Activated CD4-positive, alpha-beta T cell treated with anti-CD3 and anti-CD28 coated beads for 36 hours (primary cell): ENCODE results near the gene CBX8. TPM values are rescaled to one million over a fixed set of nuclear protein-coding genes. Genes with fewer than 3 reads are reported as not detected.

ENCODE experiments used
- ATAC-seq: fragments of 200-7000 bp; cut with Tn5 transposase; one replicate; pipeline ENCODE4 v1.10.0; 2021; ENCODE audit warnings: mild to moderate bottlenecking, moderate library complexity
- CTCF ChIA-PET: fragments of 350-600 bp; sonication (Branson Sonifier 250); formaldehyde crosslinking; loops from one replicate; lab custom pipeline; 2021; ENCODE audit warnings: antibody characterized with exemption; lab: Charles Lee
- POLR2A ChIA-PET: fragments of 350-600 bp; sonication (Branson Sonifier 250); formaldehyde crosslinking; loops from one replicate; lab custom pipeline; 2021; ENCODE audit warnings: antibody characterized with exemption, inconsistent platforms; lab: Charles Lee
- DNase-seq: peaks from one replicate; pipeline ENCODE4 v3.0.0-alpha.2; 2020
- H3K27ac Mint-ChIP-seq: one replicate; pipeline ENCODE4 v1.8.0; 2021; ENCODE audit warnings: mixed read lengths
- H3K27me3 Mint-ChIP-seq: one replicate; pipeline ENCODE4 v1.8.0; 2021; ENCODE audit warnings: mixed read lengths
- H3K36me3 Mint-ChIP-seq: one replicate; pipeline ENCODE4 v1.8.0; 2021; ENCODE audit warnings: low read depth, mixed read lengths
- H3K4me1 Mint-ChIP-seq: one replicate; pipeline ENCODE4 v1.8.0; 2021; ENCODE audit warnings: mixed read lengths
- H3K4me3 Mint-ChIP-seq: one replicate; pipeline ENCODE4 v1.8.0; 2021; ENCODE audit warnings: mild to moderate bottlenecking, moderate library complexity, mixed read lengths
- H3K9me3 Mint-ChIP-seq: one replicate; pipeline ENCODE4 v1.8.0; 2021; ENCODE audit warnings: low read depth, mixed read lengths
- intact Hi-C, 2 experiments: fragments of 100-400 bp; cut with DNase I in 1 of 2; cut with micrococcal nuclease in 1 of 2; formaldehyde crosslinking; loops; one replicate each; pipeline versions ENCODE4 v1.14.2 to v1.15.1; 2022 to 2024; cut with DNase I, micrococcal nuclease
- total RNA-seq, 2 experiments: library from RNA; stranded (reverse); gene quantifications; one replicate each; pipeline ENCODE4 v1.2.3, GENCODE V29; 2021

CBX8 gene
- total RNA-seq, 2 experiments from 2014 or later, result 4.7 to 6.0 TPM

DNA sequence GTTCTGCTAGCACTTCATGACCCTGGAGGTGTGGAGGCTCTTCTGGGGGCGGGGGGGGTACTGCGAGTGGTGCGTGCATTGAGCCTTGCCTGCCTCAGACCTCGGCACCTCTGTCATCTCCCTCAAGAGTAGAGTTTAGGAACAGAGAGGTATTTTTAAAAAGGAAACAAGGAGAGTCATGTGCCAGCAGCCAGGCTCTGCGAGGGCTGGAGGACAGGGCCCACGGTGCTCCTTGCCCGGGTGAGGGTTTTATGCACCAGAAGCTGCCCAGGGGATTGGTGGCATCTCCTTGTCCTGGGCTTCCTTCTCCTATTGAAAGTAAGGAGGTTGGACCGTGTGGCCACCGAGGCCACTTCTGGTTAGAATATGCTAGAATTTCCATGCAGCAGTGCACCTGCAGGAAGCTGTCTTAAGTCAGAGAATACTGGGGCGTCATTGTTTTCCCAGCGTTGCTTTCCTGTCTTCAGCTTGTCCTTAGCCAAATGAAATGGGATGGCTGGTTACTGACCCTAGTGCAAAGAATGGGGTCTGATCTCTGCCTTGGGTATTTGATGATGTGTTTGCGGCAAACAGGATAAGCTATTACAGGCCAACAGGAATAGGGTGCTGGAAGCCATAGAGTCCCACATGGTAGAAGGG is 15.7 kb downstream of the CBX8 start:
- POLR2A ChIA-PET, result interaction anchor here (0.6 to 1.4 kb wide), 2 partner anchors 10 to 15 kb away, joined by 4 to 5 read pairs; partner anchors contain the start of gene CBX8
- intact Hi-C loops, result no loop called here

DNA sequence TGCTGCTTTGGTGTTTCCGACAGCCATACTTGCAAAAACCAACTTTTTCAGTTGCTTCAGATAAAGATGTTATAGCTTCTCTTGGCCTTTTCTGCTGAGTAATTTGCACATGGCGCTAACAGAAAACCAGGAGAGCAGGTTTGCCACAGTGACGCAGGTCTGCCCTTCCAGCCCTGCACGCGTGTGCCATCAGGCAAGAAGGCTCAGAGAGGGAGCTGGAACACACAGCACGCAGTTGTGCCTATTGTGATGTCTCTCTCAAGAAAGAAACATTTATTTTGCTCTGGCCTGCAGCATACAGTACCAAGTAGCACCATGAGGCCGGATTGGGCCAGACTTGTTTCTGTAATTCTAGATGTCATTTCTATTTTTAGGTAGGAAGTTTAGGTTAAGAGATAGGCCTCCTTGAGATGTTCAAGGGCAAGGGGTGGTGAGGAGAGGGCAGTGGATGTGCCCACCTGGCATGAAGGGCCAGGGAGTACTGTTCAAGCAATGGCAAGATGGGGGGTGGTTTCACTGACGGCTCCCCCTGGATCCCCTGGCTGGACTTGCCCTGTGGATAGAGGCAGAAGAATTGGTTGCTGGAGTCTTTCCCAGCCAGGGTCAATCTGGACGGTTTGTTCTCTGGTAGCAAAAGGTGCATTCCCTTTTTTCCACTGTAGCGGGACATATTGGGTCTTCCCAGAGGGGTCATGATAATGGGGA is 17.1 kb downstream of the CBX8 start:
- CTCF ChIA-PET, result interaction anchor here (1.1 kb wide), 1 partner anchor 9 kb away, joined by 3 read pairs; no protein-coding TSS in a partner anchor
- H3K9me3 Mint-ChIP-seq, result no peaks in the 10 kb centered on the region
- POLR2A ChIA-PET, result no interaction called here
- no peak overlapping the region for H3K27ac Mint-ChIP-seq
- peaks cover 17% of the 10 kb centered on the region for H3K4me1 Mint-ChIP-seq
- H3K4me3 Mint-ChIP-seq, result peak overlapping the region; percentile 77
- peaks cover 53% of the 10 kb centered on the region for H3K27me3 Mint-ChIP-seq
- ATAC-seq (no peak), DNase-seq (no peak)
- intact Hi-C loops, result loop anchor here in 1 of 2 experiments (2.0 kb wide), 1 partner anchor 25 kb away; no protein-coding TSS in a partner anchor
- no peaks in the 10 kb centered on the region for H3K36me3 Mint-ChIP-seq

More for the DNA sequence above, 15.7 kb downstream of the CBX8 start:
- H3K4me3 Mint-ChIP-seq, result no peak overlapping the region
- H3K27me3 Mint-ChIP-seq, result peaks cover 48% of the 10 kb centered on the region
- H3K27ac Mint-ChIP-seq, result no peak overlapping the region
- ATAC-seq, result no peak
- DNase-seq, result no peak
- no peaks in the 10 kb centered on the region for H3K9me3 Mint-ChIP-seq
- CTCF ChIA-PET, result interaction anchor here (0.6 to 1.1 kb wide), 2 partner anchors 8 to 10 kb away, joined by 3 read pairs; no protein-coding TSS in a partner anchor
- H3K36me3 Mint-ChIP-seq, result no peaks in the 10 kb centered on the region
- H3K4me1 Mint-ChIP-seq, result peaks cover 17% of the 10 kb centered on the region

GRCh38 chr17:79779084-79779529 is 17.8 kb downstream of the CBX8 start:
- H3K4me1 Mint-ChIP-seq, result peaks cover 17% of the 10 kb centered on the region
- ATAC-seq, result no peak
- no peak for DNase-seq
- no peak overlapping the region for H3K27ac Mint-ChIP-seq
- intact Hi-C loops, result loop anchor here in 1 of 2 experiments (2.0 kb wide), 1 partner anchor 26 kb away; no protein-coding TSS in a partner anchor
- CTCF ChIA-PET, result interaction anchor here (0.7 kb wide), 1 partner anchor 270 kb away, joined by 3 read pairs; no protein-coding TSS in a partner anchor
- POLR2A ChIA-PET, result no interaction called here
- no peaks in the 10 kb centered on the region for H3K9me3 Mint-ChIP-seq
- peak overlapping the region; percentile 77 for H3K4me3 Mint-ChIP-seq
- peaks cover 58% of the 10 kb centered on the region for H3K27me3 Mint-ChIP-seq
- no peaks in the 10 kb centered on the region for H3K36me3 Mint-ChIP-seq

- CTCF ChIA-PET, result interaction anchor here (0.7 kb wide), 1 partner anchor 270 kb away, joined by 3 read pairs; no protein-coding TSS in a partner anchor
- Mint-ChIP-seq H3K27me3 (peaks cover 62% of the 10 kb centered on the region), H3K36me3 (no peaks in the 10 kb centered on the region), H3K9me3 (no peaks in the 10 kb centered on the region), H3K27ac (peak overlapping the region; percentile 76), H3K4me1 (peaks cover 17% of the 10 kb centered on the region), H3K4me3 (peak overlapping the region; percentile 77)
- ATAC-seq (peak; percentile 4), DNase-seq (peak; percentile 44)
- POLR2A ChIA-PET, result interaction anchor here (0.6 kb wide), 1 partner anchor 506 kb away, joined by 3 read pairs; no protein-coding TSS in a partner anchor
- intact Hi-C loops, result loop anchor here in 1 of 2 experiments (1.0 to 2.0 kb wide), 4 partner anchors 19 to 60 kb away; partner anchors contain the start of gene CBX8
These were observed 18.3 kb downstream of the CBX8 start for GRCh38 chr17:79778504-79779083.

DNA sequence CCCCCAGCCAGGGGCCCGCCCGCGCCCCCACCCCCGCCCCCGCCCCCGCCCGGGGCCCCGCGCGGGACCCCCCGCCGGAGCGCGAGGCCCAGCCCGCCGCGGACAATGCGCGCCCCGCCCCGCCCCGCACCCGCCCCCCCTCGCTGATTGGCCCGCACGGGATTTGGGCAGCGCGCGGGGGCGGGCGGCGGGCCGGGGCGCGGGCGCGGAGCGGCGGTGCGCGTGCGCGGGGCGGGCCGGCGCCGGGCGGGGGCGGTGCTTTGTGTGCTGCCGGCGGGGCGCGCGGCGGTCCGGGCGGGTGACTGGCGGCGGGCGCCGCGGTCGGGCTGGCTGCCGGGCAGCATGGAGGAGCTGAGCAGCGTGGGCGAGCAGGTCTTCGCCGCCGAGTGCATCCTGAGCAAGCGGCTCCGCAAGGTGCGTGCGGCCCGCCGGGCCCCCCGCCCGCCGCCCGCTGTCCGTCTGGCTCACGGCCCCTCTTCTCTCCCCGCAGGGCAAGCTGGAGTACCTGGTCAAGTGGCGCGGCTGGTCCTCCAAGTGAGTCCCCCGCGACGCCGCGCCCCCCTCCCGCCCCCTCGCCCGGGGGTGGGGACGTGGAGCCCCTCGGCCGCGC is 18.9 kb downstream of the CBX8 start, which contains the start of gene CBX2:
Gene CBX2 (plus strand): TSS at position 255 of the 610 bp plus-strand sequence. CDS start 88 bp downstream, at position 343.
- H3K4me1 Mint-ChIP-seq, result peaks cover 17% of the 10 kb centered on the region
- intact Hi-C loops, result loop anchor here in 1 of 2 experiments (1.0 to 2.0 kb wide), 5 partner anchors 19 to 60 kb away; partner anchors contain the start of gene CBX8
- ATAC-seq (peak; percentile 84), DNase-seq (peak; percentile 90)
- CTCF ChIA-PET, result interaction anchor here (0.5 to 1.0 kb wide), 4 partner anchors 8 to 814 kb away, joined by 3 to 4 read pairs (median 3); no protein-coding TSS in a partner anchor
- POLR2A ChIA-PET, result interaction anchor here (0.6 kb wide), 1 partner anchor 507 kb away, joined by 3 read pairs; no protein-coding TSS in a partner anchor
- H3K9me3 Mint-ChIP-seq, result no peaks in the 10 kb centered on the region
- H3K27ac Mint-ChIP-seq, result peak within 1 kb of the TSS; percentile 76
- peaks cover 64% of the 10 kb centered on the region for H3K27me3 Mint-ChIP-seq
- H3K36me3 Mint-ChIP-seq, result no peaks in the 10 kb centered on the region
- H3K4me3 Mint-ChIP-seq, result peak within 1 kb of the TSS; percentile 77

DNA sequence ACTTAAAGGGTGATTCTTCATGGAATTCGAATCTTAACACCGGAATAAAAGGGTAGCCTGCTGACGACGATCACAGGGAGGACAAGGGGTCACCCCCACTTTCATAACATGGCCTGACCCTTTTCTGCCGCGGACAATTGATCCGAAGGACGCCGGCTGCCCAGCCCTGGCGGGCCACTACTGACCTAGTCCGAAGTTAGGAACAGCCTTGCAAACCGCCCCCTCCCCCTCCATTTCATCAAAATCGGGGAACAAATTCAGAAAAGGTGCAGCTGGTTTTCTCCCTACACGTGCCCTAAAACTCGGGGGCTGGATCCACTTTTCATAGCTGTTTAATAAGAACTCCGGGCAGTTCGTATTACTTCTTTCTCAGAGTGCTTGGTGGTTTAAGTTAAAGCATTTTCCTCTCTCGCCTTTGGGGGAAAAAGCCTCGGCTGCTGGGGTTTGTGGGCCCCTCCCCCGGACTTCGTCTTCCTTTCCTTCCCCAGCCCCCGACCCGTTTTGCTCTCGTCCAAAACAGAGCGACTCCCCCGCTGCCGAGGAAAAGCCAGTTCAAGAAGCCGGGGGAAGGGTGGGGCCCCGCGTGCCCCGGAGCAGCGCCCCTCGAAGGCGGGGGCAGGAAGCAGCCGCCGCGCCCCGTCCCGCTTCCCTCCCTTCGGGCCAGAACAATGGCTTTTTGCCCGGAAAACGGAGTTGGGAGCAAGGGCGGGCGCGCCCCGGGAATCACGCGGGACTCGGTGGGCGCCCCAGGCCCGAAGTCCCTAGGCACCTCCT is 19.6 kb downstream of the CBX8 start:
- ChIA-PET POLR2A (interaction anchor here (0.7 kb wide), 1 partner anchor 62 kb away, joined by 3 read pairs; no protein-coding TSS in a partner anchor), CTCF (interaction anchor here (0.5 to 1.0 kb wide), 6 partner anchors 9 to 813 kb away, joined by 3 to 4 read pairs (median 3); no protein-coding TSS in a partner anchor)
- Mint-ChIP-seq H3K4me3 (peak overlapping the region; percentile 51), H3K27me3 (peaks cover 59% of the 10 kb centered on the region), H3K9me3 (no peaks in the 10 kb centered on the region), H3K36me3 (no peaks in the 10 kb centered on the region), H3K27ac (no peak overlapping the region), H3K4me1 (peaks cover 17% of the 10 kb centered on the region)
- intact Hi-C loops, result loop anchor here in 1 of 2 experiments (1.0 kb wide), 1 partner anchor 30 kb away; no protein-coding TSS in a partner anchor
- ATAC-seq (peak; percentile 48), DNase-seq (peak; percentile 55)

GRCh38 chr17:79776376-79777119 is 20.3 kb downstream of the CBX8 start:
- Mint-ChIP-seq H3K27ac (no peak overlapping the region), H3K9me3 (no peaks in the 10 kb centered on the region), H3K36me3 (no peaks in the 10 kb centered on the region), H3K27me3 (peaks cover 61% of the 10 kb centered on the region), H3K4me3 (peak overlapping the region; percentile 51), H3K4me1 (peaks cover 17% of the 10 kb centered on the region)
- POLR2A ChIA-PET, result interaction anchor here (0.7 kb wide), 1 partner anchor 63 kb away, joined by 3 read pairs; no protein-coding TSS in a partner anchor
- ATAC-seq, result no peak
- DNase-seq, result no peak
- intact Hi-C loops, result loop anchor here in 1 of 2 experiments (1.0 kb wide), 1 partner anchor 29 kb away; no protein-coding TSS in a partner anchor
- CTCF ChIA-PET, result interaction anchor here (0.6 to 2.7 kb wide), 6 partner anchors 10 to 813 kb away, joined by 3 to 10 read pairs (median 3); no protein-coding TSS in a partner anchor

- Mint-ChIP-seq H3K4me1 (peaks cover 15% of the 10 kb centered on the region), H3K27ac (no peak overlapping the region), H3K27me3 (peaks cover 54% of the 10 kb centered on the region), H3K36me3 (no peaks in the 10 kb centered on the region), H3K4me3 (no peak overlapping the region), H3K9me3 (no peaks in the 10 kb centered on the region)
- intact Hi-C loops, result no loop called here
- no peak for ATAC-seq
- DNase-seq, result no peak
- ChIA-PET CTCF (interaction anchor here (0.8 to 2.7 kb wide), 3 partner anchors 29 to 228 kb away, joined by 3 to 10 read pairs (median 7); no protein-coding TSS in a partner anchor), POLR2A (no interaction called here)
These were observed 21.2 kb downstream of the CBX8 start for GRCh38 chr17:79775632-79776031.

DNA sequence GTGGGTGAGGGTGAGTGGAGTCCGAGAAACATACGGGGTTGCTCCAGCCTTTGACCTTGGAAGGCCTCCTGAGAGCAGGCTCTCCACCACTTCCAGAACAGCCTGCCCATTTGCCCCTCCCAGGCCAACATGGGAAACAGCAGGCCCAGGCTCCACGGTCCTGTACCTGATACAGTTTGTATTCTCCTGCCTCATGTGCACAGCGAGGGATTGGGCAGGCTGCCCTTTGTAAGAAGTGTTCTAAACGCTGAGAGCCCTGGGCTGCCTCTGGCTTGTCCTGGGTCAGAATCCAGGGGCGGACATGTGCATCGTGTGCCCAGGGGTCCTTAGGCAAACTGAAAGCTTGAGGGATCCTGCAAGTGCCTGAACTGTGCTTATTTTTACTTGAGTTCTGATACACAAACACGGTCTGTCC is 22.3 kb downstream of the CBX8 start:
- H3K27me3 Mint-ChIP-seq, result peaks cover 47% of the 10 kb centered on the region
- no peaks in the 10 kb centered on the region for H3K9me3 Mint-ChIP-seq
- no peak overlapping the region for H3K27ac Mint-ChIP-seq
- CTCF ChIA-PET, result interaction anchor here (0.7 to 2.7 kb wide), 4 partner anchors 28 to 229 kb away, joined by 3 to 10 read pairs (median 6); no protein-coding TSS in a partner anchor
- peaks cover 15% of the 10 kb centered on the region for H3K4me1 Mint-ChIP-seq
- DNase-seq (no peak), ATAC-seq (no peak)
- POLR2A ChIA-PET, result no interaction called here
- no peaks in the 10 kb centered on the region for H3K36me3 Mint-ChIP-seq
- intact Hi-C loops, result no loop called here
- H3K4me3 Mint-ChIP-seq, result no peak overlapping the region
